ENCODE data around the gene MLX. TPM values are rescaled to one million over a fixed set of nuclear protein-coding genes. Genes with fewer than 3 reads are reported as not detected.

The MLX gene, protein sequence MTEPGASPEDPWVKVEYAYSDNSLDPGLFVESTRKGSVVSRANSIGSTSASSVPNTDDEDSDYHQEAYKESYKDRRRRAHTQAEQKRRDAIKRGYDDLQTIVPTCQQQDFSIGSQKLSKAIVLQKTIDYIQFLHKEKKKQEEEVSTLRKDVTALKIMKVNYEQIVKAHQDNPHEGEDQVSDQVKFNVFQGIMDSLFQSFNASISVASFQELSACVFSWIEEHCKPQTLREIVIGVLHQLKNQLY
- 30.2 TPM for total RNA-seq

DNA sequence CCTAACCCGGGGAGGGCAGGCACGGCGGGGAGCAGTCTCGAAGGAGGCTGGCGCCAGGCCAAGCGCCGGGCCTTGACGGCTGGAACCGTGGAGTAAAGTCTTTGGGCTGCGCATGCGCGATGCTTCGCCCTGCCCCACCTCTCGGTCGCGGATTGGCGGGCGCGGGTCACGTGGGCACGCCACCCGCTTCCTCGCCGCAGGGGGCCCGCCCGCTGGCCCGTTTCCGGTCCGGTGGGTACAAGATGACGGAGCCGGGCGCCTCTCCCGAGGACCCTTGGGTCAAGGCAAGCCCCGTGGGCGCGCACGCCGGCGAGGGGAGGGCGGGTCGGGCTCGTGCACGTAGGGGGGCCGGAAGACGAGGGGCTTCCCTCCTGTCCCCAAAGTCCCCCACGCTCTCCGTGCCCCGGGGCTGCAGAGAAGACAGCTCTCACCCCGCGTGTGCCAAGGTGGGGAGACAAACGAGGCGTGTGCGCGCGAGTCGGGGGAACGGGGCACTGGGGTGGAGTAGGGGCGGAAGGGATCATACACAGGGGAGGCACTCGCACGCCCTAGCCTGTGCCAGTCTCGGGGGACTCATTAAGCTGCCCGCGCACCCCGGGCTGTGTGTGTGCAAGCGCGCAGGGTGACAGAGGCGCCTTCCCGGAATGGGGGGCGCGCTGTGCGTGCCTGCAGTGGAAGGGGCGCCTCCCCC, at the start of gene MLX:
MLX (plus strand) TSS at position 218 of the 691 bp plus-strand sequence; CDS start at position 243, 25 bp downstream.
- peak; percentile 97 for DNase-seq

DNA sequence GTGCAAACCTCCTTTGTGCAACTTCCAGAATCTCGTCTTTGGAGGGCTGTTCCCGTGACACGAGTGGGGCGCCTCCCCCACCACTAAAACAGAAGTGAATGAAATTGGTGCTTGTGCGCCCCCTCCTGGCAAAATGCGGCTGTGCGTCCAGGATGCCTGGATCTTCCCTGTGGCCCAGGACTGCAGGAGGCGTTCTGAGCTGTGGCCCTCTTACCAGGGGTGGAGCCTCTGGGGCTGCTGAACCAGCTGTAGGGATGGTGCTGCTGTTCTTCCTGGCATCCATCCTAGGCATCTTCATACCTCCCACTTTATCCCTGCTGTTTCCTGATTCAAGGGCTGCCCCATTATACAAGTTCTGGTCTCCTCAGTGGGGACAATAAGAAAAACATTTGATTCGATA, 49.4 kb upstream of the MLX start:
- peak; percentile 86 for DNase-seq

DNA sequence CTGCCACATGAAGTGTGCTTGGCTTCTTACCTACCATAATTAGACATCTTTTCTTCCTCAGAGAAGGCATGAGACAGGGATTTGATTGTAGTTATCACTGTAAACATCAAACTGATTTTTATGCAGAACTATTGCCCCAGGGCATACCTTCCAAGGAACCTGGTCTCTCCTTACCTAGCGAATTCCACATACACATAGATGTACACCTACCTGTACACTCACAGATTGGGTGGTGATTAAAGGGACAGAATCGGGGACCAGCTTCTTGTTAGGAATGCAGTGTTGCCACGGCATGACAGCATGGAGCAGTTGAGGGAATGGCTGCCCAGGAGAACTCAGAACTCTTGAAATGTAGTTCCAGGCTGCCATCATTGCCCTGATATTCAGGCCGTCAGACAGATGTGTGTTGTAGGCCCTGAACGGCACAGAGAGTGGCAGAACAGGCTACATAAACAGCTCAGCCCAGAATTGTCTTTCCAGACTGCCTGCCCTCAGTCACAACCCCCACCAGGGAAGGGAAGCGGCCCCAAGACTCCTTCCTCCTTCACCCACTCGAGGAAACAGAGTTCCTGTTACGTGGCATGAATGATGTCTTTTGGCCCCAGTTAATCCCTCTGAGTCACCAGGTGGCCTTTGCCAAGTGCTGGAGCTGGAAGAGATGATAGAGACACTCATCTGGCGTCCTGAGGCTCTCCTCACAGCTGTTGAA, 48.7 kb upstream of the MLX start:
- DNase-seq, result peak; percentile 87

DNA sequence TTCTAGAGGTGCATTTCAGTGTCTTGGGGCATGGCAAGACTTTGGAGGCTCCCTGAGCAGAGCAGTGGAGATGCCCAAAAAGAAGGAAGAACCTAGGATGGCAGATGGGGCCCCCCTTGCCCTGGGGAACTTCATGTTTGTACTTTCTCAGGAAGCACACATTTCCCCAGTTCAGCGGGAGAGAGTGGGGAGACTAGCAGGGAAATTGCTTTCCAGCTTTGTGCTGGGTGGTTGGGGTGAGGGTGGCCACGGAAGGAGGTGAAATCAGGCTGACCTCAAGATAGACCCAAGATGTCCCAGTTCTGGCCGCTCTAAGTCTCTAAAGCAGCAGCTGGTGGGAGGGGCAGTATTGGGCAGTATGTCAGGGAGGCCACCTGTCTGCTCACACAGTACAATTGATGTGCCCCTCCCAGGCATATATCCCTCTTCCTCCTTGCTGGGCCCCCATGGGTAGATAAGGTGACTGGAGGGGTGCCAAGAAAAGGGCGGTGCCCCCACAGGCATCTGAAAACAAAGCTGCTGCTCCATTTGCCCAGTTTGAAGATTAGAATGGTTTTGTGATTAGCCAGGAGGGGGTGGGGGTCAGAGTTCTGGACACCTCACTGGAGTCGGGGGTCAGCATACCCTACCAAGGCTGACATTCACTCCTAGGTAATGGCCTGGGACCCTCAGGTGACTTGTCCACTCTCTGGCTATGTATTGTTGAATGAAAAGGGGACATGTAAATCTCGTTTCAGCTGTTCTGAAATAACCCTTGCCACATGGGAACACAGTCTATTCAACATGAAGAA, 48.0 kb upstream of the MLX start:
- DNase-seq, result peak; percentile 86

DNA sequence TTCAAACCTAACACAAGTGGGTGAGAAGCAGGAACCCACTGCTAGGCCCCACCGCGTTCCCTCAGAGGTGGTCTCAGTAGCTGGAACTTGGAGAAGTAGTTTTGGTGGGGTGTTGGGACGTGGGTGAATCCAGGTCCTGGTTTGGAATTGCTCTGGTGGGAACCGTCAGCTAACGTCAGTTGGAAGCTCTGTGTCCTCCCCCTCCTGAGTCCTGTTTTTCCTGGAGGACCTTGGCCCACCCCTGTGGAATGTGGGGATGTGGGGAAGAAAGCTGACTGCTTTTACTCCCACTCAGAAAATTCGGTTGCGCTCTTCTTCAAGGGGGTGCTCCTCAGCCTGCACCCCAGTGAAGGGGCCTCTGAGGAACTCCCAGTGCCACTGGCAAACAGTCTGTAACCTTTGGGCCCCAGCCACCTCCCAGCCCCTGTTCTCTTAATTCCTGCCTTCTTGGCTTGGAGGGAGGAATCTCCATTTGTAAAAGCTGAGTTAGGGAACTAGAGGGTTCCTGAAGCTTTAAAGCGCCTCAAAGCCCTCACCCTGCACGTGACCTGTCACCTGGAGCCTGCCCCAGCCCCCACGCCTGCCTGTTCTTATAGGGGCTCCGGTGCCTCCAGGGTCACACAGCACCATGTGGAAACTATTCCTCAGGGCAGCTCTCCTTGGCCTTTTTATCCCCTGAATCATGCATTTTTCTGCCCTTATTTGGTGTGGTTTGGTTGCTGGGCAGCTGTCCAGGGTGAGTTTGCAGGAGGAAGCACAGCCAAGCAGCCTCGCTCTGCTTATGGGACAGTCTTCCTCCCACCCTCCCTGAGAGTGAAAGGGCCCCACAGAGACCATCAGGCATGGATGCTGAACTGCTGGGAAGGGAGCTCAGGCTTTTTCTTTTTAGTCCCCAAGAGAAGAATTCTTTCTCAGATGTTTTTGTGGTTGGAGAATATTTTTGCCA, 47.1 kb upstream of the MLX start:
- peak; percentile 95 for DNase-seq

DNA sequence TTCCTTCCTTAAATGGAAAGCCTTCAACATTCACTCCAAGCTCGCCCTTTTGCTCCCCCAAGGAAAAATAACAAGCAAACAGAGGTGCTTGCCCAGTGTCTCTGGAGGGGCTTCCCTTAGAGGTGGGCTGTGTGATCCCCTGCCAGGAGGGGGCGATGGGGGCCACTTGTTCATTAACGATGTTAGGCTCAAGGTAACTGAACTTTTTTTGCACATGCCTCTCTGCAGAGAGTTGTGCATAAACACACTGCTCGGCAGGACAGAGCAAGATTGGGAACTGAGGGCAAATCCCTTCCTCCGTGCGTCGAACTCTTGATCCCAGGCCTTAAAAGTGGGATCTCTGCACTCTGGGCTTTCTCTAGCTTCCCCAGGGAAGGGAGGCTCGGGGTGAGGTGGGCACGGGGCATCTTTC, 46.4 kb upstream of the MLX start:
- no peak for DNase-seq

DNA sequence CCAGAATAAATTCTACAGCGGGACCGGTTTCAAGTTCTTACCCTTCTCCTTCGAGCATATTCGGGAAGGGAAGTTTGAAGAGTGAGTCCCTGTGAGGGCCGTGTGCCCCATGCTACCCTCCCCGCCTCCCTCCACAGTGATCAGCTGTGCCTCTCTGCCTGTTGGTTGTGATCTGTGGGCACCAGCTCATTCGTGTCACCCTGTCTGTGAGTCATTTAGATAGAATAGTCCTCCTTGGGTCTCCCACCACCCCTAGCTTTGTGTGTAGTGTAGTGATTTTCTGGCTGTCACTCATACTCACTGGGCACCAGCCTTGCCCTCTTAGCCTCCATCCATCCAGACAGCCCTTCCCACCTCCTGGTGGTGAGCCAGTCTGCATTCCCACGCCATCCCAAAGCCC, 45.9 kb upstream of the MLX start:
- DNase-seq, result no peak

DNA sequence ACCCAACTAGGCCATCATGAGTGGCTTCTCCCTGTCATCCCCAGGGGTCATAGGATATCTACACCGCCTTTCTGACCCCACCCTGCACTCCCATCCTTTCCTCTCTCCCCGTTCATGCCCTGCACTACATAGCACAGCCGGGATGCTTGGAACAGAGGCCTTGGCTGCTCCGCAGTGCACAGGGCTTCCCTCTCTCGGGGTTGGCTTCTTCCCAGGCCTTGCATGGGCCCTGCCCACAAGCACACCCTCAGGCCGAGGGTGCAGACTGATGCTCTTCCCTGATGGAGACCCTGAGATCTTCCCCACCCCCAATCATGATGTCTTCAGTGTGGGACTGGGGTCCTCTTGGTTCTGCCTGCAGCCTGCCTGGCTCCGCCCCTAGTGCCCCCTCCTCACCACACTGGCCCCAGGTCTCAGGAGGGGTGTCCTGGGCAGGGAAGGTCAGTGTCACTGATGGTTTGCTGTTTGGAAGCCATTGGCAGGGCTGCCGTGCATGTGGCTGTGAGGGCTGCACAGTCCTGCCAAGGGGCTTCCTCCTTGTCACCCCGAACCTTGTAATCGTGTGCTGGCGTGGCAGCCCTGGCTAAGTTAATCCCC, 45.1 kb upstream of the MLX start:
- DNase-seq, result peak; percentile 18

DNA sequence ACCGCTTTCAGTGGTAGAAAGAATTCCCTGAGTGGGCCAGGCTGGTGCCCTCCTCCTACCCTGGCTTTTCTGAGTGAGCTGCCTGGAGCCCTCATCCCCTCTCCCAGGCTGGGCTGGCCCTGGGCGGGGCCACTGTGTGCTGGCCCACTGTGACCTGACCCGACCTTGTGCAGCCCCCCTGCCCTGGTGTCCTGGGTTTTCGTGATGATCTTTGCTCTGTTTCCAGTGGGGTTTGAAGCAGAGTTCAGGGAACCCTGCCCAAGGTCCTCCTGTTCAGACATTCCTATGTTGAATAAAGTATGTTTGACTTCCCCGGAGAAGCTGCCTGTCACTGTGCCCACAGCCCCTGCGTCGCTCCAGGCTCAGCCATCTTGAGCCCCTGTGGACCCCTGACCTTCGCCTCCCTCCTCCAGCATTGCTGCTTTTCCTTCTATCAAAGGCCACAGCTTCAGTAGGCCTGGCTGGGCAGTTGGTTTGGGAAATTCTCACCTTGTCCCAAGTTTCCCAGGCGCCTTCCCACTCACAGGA, 44.6 kb upstream of the MLX start:
- no peak for DNase-seq

DNA sequence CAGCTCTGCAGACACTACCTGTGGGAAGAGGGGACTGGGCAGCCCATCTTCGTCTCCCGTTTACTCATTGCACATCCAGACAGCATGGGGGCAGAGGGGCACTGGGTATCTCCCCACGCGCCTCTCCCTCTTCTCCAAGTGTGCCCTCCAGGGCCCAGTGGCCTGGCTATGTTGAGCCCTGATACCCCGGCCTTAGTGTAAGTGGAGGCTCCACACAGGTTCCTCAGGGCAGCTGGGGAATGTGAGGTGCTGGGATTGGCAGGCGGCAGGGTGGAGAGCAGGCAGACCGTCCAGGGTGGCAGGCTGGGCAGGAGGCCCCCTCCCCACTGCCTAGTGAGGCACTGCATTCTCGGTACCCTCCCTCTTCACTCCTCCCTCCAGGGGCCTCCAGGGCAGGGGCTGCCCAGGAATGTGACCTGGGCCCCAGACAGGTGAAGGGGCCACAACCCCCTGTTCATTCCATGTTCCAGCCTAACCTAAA, 44.1 kb upstream of the MLX start:
- DNase-seq, result no peak

DNA sequence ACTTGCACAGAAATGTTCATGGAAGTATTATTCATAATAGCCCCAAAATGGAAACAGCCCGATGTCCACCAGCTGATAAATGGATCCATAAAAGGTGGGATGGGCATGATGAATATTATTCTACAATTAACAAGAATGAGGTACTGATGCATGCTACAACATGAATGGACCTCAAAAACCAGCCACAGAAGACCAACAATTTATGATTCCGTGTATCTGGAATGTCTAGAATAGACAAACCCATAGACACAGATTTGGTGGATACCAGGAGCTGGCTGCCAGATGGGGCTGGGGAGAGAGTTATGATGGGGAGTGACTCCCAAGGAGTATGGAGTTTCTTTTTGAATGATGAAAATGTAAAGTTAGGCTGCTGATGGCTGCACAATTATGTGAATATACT, 41.7 kb upstream of the MLX start:
- no peak for DNase-seq

DNA sequence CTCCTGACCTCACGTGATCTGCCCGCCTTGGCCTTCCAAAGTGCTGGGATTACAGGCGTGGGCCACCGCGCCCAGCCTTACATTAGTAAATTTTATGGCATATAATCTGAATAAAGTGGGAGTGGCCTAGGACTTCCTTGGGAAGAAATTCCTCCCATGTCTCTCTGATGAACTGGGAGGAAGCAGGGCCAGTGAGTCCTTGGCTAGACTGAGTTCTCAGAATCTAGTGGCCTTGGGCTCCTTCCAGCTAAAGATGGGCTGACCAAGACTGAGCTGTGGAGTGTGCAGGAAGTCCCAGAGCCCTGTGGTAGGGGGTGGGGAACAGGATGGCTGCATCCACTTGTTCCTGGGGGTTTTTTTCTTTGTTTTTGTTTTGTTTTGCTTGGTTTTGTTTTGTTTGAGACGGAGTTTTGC, 40.9 kb upstream of the MLX start:
- no peak for DNase-seq

DNA sequence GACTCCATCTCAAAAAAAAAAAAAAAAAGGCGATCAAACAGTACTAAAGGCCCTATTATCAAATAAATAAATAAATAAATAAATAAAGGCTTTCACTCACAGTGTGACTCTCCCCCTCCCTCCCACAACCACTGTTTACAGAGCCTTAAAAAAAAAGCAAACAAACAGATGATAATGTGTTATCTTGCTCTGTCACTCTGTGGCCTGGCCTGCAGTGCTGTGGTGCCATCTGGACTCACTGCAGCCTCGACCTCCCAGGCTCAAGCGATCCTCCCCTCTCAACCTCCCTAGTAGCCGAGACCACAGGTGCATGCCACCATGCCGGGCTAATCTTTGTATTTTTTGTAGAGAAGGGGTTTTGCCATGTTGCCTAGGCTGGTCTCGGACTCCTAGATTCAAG, 39.0 kb upstream of the MLX start:
- DNase-seq, result no peak

DNA sequence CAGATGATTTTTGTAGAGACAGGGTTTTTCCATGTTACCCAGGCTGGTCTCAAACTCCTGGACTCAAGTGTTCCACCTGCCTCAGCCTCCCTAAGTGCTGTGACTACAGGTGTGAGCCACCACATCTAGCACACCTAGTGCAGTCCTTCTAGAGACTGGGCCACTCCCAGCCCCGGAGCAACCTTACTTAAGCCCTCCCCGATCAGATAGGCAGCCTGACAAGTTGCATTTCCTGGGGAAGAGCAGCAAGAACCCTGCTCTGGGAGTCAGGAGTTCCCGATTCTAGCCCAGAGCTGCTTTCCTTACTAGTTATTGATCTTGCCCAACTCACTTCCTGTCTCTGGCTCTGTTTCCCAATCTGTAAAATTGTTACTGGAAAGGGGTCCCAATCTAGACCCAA, 37.8 kb upstream of the MLX start:
- no peak for DNase-seq

DNA sequence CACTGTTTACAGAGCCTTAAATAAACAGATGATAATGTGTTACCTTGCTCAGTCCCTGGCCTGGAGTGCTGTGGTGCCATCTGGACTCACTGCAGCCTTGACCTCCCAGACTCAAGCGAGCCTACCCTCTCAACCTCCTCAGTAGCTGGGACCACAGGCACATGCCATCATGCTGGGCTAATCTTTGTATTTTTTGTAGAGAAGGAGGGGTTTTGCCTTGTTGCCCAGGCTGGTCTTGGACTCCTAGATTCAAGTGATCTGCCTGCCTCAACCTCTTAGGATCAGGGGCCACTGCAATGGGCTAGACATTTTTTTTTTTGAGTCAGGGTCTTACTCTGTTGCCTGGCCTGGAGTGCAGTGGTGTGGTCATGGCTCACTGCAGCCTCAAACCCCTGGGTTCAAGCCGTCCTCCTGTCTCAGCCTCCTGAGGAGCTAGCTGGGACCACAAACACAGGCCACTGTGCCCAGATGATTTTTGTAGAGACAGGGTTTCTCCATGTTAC, 35.9 kb upstream of the MLX start:
- DNase-seq, result no peak

DNA sequence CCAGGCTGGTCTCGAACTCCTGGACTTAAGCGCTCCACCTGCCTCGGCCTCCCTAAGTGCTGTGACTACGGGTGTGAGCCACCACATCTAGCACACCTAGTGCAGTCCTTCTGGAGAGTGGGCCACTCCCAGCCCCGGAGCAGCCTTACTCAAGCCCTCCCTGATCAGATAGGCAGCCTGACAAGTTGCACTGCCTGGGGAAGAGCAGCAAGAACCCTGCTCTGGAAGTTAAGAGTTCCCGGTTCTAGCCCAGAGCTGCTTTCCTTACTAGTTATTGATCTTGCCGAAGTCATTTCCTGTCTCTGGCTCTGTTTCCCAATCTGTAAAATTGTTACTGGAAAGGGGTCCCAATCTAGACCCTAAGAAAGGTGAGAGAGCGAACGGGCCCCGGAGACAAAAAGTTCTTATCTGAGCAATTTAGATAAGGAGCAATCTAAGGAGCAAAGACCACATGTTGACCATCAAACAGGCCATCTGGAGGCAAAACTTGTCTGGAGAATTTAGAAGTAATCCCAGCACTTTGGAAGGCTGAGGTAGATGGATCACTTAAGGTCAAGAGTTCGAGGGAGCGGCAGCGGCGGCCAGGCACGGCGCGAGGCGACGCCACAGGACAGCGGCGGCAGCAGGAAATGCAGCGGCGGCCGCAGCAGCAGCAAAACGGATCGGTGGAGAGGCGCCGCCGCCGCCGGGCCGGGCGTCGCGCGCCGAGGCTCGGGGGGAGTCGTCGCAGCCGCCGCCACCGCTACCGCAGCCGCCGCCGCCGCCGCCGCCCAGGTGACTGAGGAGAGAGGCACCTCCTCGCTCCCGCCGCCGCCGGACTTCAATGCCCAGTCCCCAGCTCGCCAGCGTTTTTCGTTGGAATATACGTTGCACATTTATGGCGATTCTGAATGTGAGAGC, 35.2 kb upstream of the MLX start:
- peak; percentile 71 for DNase-seq

DNA sequence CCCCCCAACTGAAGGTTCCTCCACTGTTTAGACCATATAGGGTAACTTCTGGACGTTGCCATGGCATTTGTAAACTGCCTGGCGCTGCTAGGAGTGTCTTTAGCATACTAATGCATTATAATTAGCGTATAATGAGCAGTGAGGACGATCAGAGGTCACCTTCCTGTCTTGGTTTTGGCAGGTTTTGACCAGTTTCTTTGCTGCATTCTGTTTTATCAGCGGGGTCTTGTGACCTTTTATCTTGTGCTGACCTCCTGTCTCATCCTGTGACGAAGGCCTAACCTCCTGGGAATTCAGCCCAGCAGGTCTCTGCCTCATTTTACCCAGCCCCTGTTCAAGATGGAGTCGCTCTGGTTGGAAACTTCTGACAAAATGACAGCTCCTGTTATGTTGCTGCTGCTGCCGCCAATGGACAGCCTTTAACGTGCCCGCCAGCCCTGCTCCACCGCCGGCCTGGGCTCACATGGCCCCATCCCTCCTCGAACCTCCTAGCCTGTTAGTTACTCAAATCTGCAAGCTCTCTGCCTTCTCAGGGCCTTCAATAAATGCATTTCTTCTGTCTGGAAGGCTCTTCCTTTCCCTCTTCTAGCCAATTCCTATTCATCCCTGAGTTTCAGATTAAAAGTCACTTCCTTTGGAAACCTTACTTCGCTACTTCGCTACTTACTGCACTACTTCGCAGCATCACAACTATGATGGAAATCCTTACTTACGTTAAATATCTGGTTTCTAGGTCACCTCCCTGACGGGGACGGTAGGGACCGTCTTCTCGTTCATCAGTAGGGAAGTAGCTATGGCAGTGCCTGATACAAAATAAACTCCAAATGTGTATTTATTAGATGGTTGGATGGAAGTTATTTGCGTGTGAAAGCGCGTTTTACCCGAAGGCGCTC, 31.5 kb upstream of the MLX start:
- DNase-seq, result peak; percentile 29

DNA sequence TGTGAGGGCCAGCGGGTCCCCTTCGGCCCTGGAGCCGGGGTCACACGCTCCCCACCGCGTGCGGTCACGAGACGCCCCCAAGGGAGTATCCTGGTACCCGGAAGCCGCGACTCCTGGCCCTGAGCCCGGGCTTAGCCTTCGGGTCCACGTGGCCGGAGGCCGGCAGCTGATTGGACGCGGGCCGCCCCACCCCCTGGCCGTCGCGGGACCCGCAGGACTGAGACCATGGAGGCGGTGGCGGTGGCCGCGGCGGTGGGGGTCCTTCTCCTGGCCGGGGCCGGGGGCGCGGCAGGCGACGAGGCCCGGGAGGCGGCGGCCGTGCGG, 30.9 kb upstream of the MLX start, which contains the start of gene NAGLU:
NAGLU (plus strand) TSS at position 194 of the 324 bp plus-strand sequence; CDS start at position 226, 32 bp downstream.
- peak; percentile 97 for DNase-seq
